TTC549 (cell line): ENCODE measurements around the gene AADACL4.
"Not testable (repeated sequence)": the region's sequence is repeated elsewhere in the genome, so short reads cannot be mapped to it uniquely, and the experiment has no call there.

Source experiments
- FAIRE-seq: peaks from 2 replicates; lab custom pipeline; 2012; peaks lifted over from hg19 to GRCh38; lab: Jason Lieb, UNC

AADACL4 gene

GRCh38 chr1:12629985-12630760 is 13.7 kb upstream of the AADACL4 start:
- FAIRE-seq = no peak

DNA sequence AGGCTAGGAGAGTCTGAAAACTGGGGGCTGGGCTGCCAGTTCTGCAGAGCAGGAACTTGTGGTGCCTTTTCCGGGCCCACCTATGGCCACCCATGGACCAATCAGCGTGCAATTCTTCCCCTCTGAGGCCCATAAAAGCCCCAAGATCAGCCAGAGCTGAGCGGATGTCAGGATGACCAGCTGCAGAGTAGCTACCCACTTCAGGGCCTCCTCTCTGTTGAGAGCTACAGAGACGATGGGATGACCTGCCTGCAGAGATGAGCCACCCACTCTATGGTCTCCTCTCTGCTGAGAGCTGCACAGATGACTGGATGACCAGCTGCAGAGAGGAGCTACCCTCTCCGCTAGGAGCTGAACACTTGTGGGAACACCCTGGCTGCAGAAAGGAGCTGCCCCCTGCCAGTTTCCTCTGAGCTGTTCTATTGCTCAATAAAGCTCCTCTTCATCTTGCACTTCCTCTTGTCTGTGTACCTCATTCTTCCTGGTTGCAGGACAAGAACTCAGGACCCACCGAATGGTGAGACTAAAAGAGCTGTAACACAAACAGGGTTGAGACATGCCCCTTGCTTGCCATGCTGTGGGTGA is 12.8 kb upstream of the AADACL4 start:
- FAIRE-seq = no peak

DNA sequence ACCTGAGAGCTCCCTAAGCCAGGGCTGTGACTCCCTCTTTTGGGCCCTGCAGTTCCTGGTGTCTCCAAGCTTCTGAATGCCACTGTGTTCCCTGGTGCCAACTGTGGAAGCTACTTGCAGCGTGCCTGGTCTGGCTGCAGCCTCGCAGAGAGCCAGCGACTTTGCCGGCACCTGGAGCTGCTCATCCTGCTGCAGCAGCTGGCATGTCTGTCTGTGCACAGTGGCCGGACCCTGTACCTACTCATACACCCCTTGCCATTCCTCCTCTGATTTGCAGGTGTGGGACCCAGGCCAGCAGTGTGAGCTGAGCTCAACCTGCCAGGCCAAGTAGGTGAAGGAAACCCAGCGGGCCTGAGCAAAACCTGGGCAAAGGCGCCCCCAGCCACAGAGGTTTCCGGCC is 12.3 kb upstream of the AADACL4 start:
- no peak for FAIRE-seq

GRCh38 chr1:12634156-12634555 is 9.7 kb upstream of the AADACL4 start:
- FAIRE-seq = no peak

DNA sequence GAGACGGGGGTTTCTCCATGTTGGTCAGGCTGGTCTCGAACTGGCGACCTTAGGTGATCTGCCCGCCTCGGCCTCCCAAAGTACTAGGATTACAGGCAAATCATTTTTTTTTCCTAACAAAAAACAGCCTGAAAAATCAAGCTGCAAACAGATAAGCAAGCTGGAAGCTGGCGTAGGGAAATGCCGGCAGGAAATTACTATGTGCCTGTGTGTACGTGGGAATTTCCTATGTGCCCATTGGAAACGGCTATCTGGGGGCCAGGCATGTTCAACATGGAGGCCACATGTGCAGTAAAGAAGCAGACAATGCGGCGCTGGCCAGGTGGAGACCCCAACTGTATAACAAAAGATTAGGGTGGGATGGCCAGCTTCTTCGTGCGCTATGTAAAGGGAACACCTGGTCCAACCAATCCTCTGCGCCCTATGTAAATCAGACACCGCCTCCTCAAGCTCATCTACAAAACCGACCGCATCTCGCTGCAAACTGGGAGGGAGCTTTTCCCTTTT is 9.1 kb upstream of the AADACL4 start:
- FAIRE-seq = no peak

DNA sequence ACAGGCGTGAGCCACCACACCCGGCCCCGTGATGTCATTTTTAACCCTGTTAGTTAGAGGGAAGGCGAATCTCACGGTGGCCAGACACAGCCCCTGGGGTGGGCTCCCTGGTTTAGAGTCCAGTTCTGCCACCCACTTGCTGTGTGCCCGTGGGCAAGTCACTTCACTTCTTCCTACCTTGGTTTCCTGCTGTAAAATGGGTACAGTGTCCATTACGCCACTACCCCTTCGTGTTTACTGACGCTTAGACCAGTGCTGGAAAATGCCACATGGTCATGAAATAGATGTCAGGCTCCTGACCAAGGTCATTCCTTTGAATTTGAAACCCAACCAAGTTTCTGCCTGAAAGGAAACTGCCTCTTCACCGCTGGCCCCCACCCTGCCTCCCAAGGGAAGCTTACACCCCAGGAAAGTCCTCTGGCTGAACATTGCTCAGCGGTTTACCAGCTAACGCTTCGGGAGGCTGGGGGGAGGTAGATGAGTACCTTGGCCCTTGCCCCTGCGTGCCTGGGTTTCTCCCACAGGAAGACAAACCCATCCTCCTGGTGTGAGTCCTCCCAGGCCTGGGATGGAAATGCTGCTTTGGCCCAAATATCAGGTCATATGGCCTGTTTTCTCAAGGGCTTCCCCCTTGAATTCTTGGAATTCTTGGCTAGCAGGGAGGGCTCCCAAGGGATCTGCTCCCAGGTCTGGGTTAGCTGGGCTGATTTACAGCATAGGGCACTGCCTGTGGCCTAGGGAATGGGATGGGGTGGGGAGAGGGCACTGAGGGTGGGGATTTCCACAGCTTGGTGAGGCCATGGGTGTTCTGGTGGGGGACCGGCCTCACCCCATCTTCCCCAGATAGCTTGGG is 7.6 kb upstream of the AADACL4 start:
- no peak for FAIRE-seq

DNA sequence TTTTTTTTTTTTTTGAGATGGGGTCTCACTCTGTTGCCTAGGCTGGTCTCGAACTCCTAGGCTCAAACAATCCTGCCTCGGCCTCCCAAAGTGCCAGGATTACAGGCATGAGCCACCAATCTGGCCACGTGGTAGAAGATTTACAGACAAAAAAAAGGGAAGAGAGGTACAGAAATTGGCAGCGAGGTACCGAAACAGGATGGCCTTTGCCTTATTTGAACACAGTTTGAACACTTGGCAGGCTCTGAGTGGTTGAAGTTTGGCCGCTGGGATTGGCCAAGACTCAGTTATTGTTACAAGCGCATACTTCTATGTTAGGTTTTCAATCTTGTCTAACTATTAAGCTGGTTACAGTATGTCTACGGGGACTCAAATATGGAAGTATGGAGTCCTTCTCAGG is 6.2 kb upstream of the AADACL4 start:
- no peak for FAIRE-seq

DNA sequence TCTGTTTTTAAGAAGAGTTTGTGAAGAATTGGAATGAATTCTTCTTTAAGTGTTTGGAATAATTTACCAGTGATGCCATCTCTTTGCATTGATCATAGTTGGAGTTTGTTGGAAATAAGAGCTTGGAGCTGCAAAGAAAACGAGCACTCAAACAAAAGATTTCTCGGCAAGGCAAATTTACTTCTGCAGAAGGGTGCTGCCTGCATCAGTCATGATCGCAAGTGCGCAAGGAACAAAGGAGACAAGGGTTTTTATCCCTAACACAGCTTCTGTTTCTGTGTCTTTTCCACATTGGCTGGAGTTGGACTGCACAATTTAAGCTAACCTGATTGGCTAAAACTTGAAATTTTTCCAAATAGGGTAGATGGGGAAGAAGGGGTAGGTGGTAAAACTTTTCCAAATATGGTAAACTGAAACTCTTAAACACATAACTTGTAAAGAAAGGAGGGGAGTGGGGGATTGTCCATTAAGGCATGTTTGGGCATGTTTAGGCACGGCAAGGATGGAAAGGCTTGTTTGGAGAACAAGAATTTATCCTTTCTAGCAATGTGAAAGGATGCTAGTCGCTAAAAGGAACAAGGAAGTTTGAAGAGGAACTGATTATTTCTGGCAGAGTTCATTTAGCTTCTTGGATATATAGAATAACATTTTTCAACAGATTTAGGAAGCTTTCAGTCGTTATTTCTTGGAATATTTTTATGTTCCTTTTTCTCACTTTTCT is 3.5 kb upstream of the AADACL4 start:
- no peak for FAIRE-seq

GRCh38 chr1:12640958-12641272 is 3.0 kb upstream of the AADACL4 start:
- no peak for FAIRE-seq

DNA sequence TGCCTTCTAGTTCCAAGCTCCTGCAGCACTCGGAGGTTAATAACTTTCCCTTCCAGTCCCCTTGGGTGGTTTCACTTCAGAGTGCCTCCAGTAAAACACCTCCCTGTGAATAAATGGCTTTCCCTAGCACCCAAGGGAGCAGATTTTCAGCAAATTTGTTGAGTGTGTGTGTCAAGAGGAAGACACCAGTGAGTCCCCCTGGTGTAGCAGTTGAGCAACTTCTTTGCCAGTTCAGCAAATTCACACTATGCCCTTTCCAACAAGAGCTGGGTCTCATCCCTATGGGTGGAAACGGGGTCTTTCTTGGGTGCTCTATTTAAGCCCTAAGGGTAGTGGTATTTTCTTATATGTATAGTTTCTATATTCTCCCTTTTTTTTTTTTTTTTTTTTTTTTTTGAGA is 806 bp upstream of the AADACL4 start:
- no peak for FAIRE-seq

DNA sequence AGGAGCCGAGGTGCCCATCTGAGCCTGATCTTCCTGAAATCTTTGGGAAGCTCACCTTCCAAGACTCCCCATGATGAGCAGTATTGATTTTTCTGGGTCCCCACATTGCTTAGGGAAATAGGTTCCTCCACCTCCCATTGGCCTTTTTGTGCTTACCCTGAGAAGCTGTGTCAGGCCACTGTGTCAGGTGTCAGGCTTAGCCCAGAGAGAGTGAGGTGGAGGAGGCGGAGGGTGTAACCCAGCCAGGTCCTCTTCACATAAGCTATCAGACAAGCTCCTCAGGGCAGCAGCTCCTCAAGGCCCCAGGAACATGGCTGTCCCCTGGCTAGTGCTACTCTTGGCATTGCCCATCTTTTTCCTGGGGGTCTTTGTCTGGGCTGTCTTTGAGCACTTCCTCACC is 352 bp downstream of the AADACL4 start:
- no peak for FAIRE-seq

DNA sequence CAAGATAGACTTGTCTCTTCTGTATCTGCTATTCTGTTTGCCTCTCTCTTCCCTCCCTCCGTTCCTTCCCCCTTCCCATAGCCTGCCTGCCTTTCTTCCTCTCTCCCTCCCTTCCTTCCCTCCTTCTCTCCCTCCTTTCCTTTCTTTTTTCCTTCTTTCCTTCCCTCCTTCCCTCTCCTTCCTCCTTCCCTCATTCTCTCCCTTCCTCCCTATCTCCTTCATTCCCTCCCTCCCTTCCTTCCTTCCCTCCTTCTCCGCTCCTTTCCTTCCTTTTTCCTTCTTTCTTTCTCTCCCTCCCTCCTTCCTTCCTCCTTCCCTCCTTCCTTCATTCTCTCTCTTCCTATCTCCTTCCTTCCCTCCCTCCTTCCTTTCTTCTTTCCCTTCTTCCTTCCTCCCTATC is 944 bp downstream of the AADACL4 start:
- FAIRE-seq = no peak

GRCh38 chr1:12645401-12645800 is 1.5 kb downstream of the AADACL4 start:
- FAIRE-seq = not testable (repeated sequence)

DNA sequence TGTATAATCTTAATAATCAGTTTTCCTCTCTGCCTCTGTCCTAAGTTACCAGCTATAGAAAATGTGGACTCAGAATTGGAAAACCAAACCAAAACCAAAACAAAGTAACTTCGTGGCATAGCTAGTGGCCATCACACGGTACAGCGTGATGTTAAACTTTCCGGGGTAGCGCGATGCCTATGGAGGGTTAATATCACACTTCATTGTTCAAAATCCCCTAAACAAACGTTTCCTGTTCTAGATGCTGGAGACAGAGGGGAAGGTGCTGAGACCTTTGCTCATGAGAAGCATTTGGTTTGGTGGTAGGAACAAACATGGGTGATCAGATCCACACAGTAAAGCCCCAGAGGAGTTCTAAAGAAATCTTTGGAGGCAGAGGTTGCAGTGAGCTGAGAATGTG is 4.9 kb downstream of the AADACL4 start:
- no peak for FAIRE-seq

- FAIRE-seq = no peak
Measured at GRCh38 chr1:12649971-12650421, 6.1 kb downstream of the AADACL4 start.

DNA sequence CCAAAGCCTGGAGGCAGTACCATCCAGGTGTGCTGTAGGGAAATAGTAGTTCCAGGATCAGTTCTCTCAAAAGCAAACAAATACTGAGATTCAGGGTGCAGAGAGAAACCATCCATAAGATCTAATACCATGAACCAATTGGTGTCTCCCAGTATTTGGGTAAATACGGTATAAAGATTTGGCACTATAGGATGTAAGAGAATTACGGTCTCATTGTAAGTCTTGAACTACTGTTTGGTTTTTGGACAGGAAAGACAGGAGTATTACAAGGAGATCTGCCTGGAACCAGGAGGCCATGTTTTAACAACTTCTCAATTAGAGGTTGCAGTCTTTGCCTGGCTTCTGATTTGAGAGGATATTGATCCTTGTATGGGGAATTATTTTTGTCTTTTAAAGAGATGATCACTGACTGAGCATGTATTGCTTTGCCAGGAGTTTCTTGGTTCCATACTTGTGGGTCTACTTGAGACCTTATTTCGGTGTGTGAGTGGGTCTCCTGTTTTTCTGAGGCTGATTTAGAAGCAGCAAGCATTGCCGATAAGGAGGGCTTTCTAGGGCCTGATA is 10.2 kb downstream of the AADACL4 start:
- FAIRE-seq = no peak

DNA sequence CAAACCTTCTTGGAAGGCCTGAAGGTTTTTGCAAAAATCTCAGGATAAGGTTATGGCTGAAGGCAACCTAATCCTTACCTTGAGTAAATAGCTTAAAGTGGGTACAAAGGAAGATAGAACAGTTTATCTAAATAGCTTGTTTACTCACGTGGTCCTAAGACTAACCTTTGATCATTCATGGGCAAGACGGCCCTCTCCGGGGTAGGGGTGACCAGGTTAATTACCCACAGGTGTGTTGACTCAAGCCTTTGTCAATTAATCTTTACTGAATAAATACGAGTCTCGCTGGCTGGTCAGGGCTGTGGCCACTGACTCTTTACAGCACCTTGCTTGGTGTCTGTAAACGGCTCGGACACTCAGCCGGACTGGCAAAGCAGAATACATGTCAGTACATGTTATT is 10.8 kb downstream of the AADACL4 start:
- no peak for FAIRE-seq

- no peak for FAIRE-seq
Measured at GRCh38 chr1:12656575-12656974, 12.7 kb downstream of the AADACL4 start.

DNA sequence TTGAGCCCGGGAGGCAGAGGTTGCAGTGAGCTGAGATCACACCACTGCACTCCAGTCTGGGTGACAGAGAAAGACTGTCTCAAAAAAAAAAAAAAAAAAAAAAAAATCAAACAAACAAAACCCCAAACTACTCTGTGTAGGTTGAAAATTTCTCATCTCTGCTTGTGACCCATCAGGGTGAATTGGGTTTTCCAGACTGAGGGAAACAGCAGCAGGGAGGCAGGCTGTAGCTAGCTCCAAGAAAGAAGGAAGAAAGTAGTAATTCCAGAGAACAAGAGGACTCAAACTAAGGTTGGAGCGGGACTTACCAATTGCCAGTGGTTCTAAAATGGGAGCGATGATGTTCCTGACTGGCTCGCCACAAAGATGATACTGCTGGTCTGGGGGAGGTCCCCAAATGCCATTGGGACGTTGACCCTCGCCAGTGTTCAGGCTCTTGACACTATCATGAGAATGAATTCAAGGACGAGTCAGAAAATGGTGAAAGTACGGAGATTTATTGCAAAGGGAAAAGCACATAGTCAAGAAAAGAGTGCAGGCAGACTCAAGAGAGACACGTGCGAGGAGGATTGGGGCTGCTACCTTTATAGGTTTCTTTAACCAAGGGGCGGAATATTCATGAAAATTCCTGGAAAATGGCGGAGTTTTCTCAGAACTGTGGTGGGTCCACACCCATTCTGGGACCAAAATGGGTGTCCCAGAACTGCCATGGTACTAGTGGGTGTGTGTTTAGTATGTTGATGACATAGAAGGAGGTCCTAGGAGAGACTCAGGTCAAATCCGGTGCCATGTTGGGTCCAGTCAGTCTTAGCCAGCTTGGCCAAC is 13.4 kb downstream of the AADACL4 start:
- no peak for FAIRE-seq

DNA sequence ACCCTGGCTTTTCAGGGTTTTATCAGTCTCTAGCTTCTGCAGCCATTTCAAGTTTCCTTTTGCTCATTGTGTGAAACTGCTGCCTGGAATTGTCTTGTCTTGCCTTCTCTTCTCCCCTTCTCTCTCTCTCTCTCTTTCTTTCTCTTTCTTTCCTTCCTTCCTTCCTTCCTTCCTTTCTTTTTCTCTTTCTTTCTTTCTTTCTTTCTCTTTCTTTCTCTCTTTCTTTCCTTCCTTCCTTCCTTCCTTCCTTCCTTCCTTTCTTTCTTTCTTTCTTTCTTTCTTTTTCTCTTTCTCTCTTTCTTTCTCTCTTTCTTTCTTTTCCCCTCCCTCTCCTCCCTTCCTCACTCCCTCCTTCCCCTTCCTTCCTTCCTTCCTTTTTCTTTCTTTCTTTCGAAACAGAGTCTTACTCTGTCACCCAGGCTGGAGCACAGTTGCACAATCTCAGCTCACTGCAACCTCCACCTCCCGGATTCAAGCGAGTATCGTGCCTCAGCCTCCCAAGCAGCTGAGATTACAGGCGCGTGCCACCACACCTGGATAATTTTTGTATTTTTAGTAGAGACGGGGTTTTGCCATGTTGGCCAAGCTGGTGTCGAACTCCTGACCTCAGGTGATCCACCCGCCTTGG is 14.1 kb downstream of the AADACL4 start:
- FAIRE-seq = not testable (repeated sequence)
